ENCODE measurements around the gene OR6Y1.

The OR6Y1 gene, protein sequence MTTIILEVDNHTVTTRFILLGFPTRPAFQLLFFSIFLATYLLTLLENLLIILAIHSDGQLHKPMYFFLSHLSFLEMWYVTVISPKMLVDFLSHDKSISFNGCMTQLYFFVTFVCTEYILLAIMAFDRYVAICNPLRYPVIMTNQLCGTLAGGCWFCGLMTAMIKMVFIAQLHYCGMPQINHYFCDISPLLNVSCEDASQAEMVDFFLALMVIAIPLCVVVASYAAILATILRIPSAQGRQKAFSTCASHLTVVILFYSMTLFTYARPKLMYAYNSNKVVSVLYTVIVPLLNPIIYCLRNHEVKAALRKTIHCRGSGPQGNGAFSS

DNA sequence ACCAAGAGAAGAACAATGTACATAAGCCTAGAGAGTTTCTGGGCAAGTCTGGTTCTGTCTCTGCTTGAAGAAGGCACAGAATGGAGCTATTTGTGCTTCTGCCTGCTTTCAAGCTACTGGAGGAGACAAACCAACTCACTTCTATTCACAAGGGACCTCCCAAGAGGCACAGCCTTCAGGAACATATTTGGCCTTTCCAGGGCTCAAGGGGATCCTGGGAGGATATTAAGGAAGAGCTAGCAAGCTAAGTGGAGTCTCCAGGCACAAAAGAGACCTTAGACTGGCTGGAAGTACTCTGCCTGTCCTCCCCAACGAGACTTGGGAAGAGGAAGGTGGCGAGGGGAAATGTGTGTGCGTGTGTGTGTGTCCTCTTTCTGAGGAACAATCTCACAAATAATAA, at the start of gene OR6Y1:
Gene OR6Y1 (minus strand): TSS at position 54 of the 400 bp plus-strand sequence. CDS start 6,300 bp downstream, outside the sequence.
- no peak for DNase-seq

DNA sequence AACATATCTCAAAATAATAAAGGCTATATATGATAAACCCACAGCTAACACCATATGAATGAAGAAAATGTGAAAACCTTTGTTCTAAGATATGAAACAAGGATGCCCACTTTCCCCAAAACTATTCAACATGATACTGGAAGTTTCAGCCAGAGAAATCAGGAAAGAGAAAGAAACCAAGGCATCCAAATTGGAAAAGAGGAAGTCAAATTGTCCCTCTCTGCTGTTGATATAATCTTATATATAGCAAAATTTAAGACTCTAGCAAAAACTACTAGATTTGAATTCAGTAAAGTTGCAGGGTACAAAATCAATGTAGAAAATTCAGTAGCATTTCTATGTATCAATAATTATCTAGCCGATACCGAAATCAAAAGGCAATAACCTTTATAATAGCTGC, 46.5 kb upstream of the OR6Y1 start:
- DNase-seq, result no peak

DNA sequence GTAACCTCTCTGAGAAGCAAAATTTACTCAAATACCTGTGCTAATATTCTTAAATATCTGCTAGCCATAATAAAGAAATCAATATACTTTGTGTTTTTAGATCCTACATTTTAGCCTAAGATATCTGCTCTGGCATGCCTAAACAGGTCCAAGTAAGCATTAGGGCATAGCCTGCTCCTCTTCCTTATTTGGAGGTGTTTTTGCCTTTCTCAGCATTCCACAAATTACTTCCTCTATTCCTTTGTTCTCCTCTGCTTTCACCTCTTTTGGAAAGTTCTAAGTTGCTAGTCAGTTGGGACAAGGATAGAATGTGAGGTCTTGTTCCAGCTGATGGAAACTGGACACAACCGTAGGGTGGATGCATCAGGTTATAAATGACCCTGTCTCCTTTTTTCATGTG, 32.7 kb upstream of the OR6Y1 start:
- DNase-seq, result no peak

- no peak for DNase-seq
These were observed 29.8 kb upstream of the OR6Y1 start for GRCh38 chr1:158583962-158584361.

DNA sequence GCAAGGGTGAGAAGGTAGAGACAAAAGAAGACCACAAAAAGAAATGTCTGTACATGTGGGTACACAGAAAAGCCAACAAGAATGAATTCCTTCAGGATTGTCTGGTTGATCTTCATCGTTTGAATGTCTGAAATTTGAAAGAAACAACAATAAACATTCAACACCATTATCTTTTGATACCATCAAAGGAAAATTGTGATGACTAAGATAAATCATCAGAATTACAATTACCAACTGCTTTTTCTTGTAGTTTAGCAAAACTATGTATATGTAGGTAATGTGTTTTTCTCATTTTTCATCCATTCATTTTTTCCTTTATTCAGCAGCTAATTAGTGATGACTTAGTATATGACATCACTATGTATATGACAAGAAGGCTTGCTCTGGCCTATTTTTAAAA, 25.5 kb upstream of the OR6Y1 start, which contains the start of gene OR10X1:
Gene OR10X1 (minus strand): TSS at position 167 of the 400 bp plus-strand sequence. CDS start 0 bp downstream, at position 167.
- DNase-seq, result no peak

GRCh38 chr1:158577561-158577960, 23.4 kb upstream of the OR6Y1 start:
- DNase-seq, result no peak

DNA sequence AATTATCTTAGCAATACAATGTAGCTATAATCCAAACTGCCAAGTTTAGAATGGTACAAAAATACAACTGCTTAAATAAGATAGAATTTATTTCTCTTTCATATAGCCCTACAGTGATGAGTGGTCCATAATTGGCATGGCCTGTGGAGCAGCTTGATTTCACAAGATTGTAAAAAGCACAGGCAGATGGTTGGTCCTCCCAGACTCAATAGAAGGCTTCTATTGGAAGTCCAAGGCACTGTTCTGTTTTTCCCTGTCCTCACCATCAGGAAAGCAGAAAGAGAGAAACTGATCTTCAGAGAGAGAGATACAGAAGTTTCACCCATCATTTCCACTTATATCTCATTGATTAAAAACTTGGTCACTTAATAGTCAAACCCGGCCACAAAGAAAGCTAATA, 18.0 kb upstream of the OR6Y1 start:
- DNase-seq, result no peak

- no peak for DNase-seq
These were observed 16.3 kb upstream of the OR6Y1 start, which contains the start of gene OR6P1 for GRCh38 chr1:158570480-158570879. Gene OR6P1 (minus strand): TSS chr1:158570580. CDS start chr1:158563604, 6,976 bp downstream.

DNA sequence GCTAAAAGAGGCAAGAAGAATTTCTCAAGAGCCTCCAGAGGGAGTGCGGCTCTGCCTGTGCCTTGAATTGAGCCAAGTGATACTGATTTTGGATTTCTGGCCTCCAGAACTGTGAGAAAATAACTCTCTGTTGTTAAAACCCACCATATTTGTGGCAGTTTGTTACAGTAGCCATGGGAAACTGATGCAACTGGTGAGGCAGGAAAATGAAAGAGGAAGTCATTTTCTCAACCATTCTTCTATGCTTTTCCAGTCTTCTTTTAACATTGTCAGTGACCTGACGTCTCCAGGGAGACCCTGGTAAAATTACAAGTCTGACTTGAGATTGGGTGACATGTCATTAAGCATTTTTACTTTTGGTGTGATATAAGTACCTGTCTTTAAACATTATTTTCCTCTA, 10.4 kb upstream of the OR6Y1 start:
- DNase-seq, result no peak

DNA sequence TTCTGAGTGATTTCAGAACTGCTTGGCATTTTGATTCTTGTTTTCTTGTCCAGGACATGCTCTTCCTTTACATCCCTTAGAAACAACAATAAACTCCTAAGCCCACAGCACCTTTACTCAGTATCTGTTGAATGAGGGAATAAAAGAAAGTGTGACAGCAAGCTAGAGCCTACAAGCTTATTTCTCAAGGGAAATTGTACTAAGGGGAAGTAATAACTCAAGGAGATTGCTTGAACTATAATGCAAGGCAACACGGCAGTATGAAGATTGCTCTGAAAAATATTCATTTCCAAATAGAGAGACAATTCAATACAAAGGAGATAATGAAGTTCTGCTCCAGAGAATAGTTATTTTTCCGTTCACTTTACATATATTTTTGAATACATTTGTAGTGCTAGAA, 9.6 kb upstream of the OR6Y1 start:
- DNase-seq, result no peak

DNA sequence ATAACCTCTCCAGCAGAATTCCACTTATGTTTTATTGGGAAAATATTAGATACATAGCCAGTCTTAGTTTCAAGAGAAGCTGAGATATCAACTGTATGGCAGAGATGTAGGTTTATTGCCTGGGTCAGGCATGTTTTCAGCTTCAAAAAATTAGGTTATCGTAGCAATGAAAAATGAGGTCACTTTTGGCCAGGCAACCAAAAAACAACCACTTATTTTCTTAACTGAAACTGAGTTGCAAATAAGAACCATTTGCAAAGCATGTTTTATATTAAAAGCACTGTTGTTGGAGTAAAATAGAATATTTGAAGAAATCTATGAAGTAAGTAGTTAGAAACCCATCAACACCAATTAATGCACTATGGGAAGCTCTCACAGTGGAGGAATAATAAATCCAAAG, 5.5 kb upstream of the OR6Y1 start:
- DNase-seq, result no peak

DNA sequence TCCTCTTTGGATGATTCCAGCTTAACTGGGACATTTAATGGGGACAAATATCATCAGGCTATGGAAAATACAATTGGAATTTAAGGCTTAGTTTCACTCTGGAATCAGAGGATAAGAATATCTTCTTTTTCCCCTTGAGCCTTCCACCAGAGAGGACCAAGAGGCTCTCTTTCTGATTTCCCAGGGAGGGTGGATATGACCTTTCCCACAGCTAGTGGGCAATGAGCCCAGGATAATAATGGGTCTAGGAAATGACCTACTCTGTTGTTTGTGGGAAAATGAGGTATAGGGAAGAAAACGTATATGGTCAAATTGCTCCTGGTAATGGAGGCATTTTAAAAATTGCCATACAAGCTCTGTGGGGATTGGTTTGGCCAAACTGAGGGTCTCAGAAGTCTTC, 1.9 kb downstream of the OR6Y1 start:
- no peak for DNase-seq

DNA sequence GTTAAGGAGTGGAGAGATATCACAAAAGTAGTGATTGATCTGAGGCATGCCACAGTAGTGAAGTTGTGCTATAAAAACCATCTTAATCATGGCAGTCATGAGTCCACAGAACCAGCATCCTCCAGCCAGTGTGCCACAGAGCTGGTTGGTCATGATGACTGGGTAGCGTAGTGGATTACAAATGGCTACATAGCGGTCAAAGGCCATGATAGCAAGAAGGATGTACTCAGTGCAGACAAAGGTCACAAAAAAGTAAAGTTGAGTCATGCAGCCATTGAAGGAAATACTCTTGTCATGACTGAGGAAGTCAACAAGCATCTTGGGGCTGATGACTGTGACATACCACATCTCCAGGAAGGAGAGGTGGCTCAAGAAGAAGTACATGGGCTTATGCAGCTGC, 6.7 kb downstream of the OR6Y1 start:
- no peak for DNase-seq

DNA sequence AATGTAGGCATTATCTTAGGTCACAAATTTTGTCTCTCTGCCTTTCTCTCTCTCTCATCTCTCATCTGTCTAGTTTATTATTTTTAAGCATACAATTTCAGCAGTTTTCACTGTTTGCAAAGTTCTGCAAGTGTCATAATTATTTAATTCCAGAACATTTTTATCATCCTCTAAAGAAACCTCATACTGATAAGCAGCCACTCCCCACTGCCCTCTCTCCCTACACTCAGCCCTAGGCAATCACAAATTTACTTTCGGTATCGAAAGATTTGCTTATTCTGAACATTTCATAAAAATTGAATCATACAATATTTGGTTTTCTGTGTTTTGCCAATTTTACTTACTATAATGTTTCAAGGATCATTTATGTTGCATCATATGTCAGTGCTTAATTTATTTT, 16.6 kb downstream of the OR6Y1 start:
- no peak for DNase-seq

GRCh38 chr1:158534496-158534895, 19.7 kb downstream of the OR6Y1 start:
- DNase-seq, result no peak

DNA sequence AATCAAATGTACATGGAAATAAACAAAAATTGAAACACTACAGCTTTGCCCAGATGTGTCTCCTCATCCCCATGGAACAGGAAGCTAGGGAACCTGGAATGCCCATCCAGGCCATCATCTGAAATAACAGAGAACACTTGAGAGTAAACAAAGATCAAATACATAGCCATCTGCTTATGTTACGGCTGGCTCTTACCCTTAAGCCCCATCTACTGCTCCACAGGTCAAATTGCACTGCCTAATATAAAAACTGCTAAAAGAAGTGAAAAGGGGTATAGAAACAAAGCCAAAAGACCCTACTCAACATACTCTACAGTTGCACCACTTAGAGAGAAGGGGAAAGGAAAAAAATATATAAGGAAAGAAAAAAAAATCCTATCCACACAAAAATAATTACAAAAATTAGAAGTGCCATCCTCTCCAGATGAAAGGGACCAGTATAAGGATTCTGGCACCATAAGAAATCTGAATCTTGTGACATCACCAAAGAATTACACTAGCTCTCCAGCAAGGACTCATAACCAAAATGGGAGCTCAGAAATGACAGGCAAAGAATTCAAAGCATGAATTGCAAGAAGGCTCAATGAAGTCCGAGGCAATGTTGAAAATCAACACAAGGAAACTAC, 26.9 kb downstream of the OR6Y1 start:
- no peak for DNase-seq

DNA sequence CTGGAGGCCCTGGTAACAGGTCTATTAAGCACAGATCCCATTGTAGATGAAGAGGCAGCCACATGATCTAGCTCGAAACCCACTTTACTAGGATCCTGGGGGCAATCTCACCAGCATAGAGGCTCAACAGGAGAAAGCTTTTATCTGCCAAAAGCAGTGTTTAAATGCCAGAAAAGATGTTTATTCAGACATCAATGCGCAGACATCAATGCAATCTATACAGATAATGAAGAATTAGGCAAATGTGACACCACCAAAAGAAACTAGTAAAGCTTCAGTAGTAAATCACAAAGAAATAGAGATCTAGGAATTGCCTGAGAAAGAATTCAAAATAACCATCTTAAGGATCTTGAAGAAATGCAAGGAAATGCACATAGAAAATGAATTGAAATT, 32.5 kb downstream of the OR6Y1 start:
- no peak for DNase-seq

GRCh38 chr1:158520955-158521665, 33.1 kb downstream of the OR6Y1 start:
- no peak for DNase-seq

DNA sequence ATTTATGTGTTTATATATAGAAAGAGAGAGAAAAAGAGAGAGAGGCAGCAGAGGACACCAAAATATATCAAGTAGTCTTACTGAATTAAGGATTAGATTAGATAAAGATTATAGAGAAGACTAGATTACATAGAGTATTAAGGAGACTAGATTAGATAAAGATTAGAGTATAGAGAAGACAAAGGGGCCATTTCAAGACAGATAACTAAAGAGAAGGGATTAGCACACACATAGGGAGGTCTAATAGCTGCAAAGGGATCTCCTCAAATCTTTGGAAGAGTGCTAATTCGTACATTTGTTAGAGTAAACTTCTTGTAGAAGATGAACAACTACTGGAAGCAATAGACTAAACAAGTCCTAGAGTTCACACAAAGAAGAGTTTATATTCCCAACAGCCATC, 34.2 kb downstream of the OR6Y1 start:
- DNase-seq, result no peak

DNA sequence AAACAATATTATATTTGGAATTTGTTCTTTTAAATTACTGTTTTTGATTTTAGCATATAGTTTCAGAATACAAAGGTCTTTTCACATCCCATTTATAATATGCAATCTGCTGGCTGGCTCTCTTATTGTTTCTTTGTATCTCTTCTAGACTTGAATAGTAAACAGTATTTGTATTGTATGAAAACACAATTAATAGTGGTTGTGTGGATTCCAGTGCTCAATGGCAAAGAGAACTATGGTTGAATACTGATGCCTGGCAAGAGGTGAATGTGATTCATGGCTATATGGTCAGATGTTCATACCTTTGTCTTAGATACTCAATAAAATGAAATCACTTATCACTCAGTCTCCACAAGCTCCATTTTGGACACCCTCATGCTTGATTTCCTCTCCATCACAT, 37.2 kb downstream of the OR6Y1 start:
- no peak for DNase-seq

GRCh38 chr1:158509471-158510156, 44.6 kb downstream of the OR6Y1 start:
- DNase-seq, result no peak

GRCh38 chr1:158507511-158507910, 46.7 kb downstream of the OR6Y1 start:
- no peak for DNase-seq

GRCh38 chr1:158506369-158506987, 47.7 kb downstream of the OR6Y1 start:
- peak; percentile 5 for DNase-seq

Data from stimulated activated naive CD4-positive, alpha-beta T cell treated with Interleukin-2 at 50 U/mL for 16 hours (primary cell).